Motor neuron (in vitro differentiated cells): ENCODE results near the gene NEMP2. TPM values are rescaled to one million over a fixed set of nuclear protein-coding genes. Genes with fewer than 3 reads are reported as not detected.
A peak's percentile ranks its signal among the peaks of the same experiment; 100 is the strongest.
"Not testable (repeated sequence)": the region's sequence is repeated elsewhere in the genome, so short reads cannot be mapped to it uniquely, and the experiment has no call there.

Source experiments
- ATAC-seq, 8 experiments: fragments of 200-7000 bp; cut with Tn5 transposase; replicated peaks in 6 of 8; 2 replicates each; pipeline ENCODE4 v1.8.0; 2021; ENCODE audit warnings: mild to moderate bottlenecking in 8 of 8, moderate library complexity in 8 of 8
- H3K27ac ChIP-seq, 2 donors: fragments of 250-450 bp; sonication (Bioruptor Pico); 2 replicates each; pipeline ENCODE4 v1.9.0; 2021; ENCODE audit warnings: antibody characterized with exemption in 2 of 2, mild to moderate bottlenecking in 2 of 2, moderate library complexity in 1 of 2
- H3K4me1 ChIP-seq, 2 donors: fragments of 250-450 bp; sonication (Bioruptor Pico); replicated peaks in 1 of 2; 2 replicates each; pipeline ENCODE4 v1.6.1; 2021; ENCODE audit warnings: antibody characterized with exemption in 2 of 2, mild to moderate bottlenecking in 2 of 2, moderate library complexity in 1 of 2
- H3K4me3 ChIP-seq, 5 donors: fragments of 250-450 bp; sonication (Bioruptor Pico); 2 replicates each; pipeline ENCODE4 v1.9.0; 2021; ENCODE audit warnings: antibody characterized with exemption in 5 of 5, mild to moderate bottlenecking in 5 of 5, moderate library complexity in 4 of 5
- WGBS, 10 experiments: fragments of 450-650 bp; shearing (Covaris generic); methylation state at CpG; one replicate each; pipeline ENCODE4 v1.0.0; 2022; 5-methylcytosine and 5-hydroxymethylcytosine counted together
- in situ Hi-C, 9 experiments: fragments of 400-800 bp; cut with MboI; loops; one replicate each; pipeline ENCODE4 v1.15.0; 2021; ENCODE audit warnings: low sequenced_read_pairs in 9 of 9, low pct_unique_long_range_greater_than_20kb in 2 of 9; ENCODE audit not compliant: unreplicated experiment in 9 of 9
- total RNA-seq, 8 experiments: library from RNA; unstranded; fragments of 300-600 nt; gene quantifications; 2 replicates each; pipeline versions ENCODE4 v1.2.3 to v1.2.4, GENCODE V29; 2022

NEMP2 gene
- total RNA-seq, 8 experiments from 2014 or later: 1.3 to 7.8 (median 2.1) TPM

GRCh38 chr2:190494600-190495227 lies 39.8 kb downstream of the NEMP2 start:
- ATAC-seq, in situ Hi-C loops, H3K4me3 ChIP-seq, H3K27ac ChIP-seq: not testable (repeated sequence)
- H3K4me1 ChIP-seq: peaks cover 3 to 11% of the 10 kb centered on the region in 2 donors
- 49 to 100% (median 94%) methylated on average over 1 to 3 of the region's 3 CpGs; no CpG with 5 or more reads in 1 of the 10 experiments for WGBS, 10 experiments

- 0 to 100% (median 64%) methylated on average over 1 to 2 of the region's 2 CpGs for WGBS, 10 experiments
- ATAC-seq: no peak
- no peak overlapping the region for H3K27ac ChIP-seq
- H3K4me3 ChIP-seq: no peak overlapping the region
- in situ Hi-C loops: no loop called here
- H3K4me1 ChIP-seq: peaks cover 3 to 11% of the 10 kb centered on the region in 2 donors
Observed at GRCh38 chr2:190493095-190493494, 41.4 kb downstream of the NEMP2 start.

GRCh38 chr2:190490502-190490901 lies 44.0 kb downstream of the NEMP2 start:
- 86 to 100% (median 100%) methylated on average over 1 to 2 of the region's 3 CpGs; no CpG with 5 or more reads in 2 of the 10 experiments for WGBS, 10 experiments
- H3K4me3 ChIP-seq: no peak overlapping the region
- ATAC-seq: no peak
- H3K4me1 ChIP-seq: no peaks in the 10 kb centered on the region
- in situ Hi-C loops: no loop called here
- no peak overlapping the region for H3K27ac ChIP-seq

- Histone ChIP-seq H3K4me1 (no peaks in the 10 kb centered on the region), H3K4me3 (no peak overlapping the region), H3K27ac (no peak overlapping the region)
- peak in 1 of 8 experiments; percentile 31 for ATAC-seq
- WGBS, 10 experiments: 71 to 100% (median 79%) methylated on average over 1 to 4 of the region's 4 CpGs; no CpG with 5 or more reads in 3 of the 10 experiments
- in situ Hi-C loops: no loop called here
Observed at GRCh38 chr2:190489475-190489874, 45.0 kb downstream of the NEMP2 start.

- Histone ChIP-seq H3K27ac (no peak overlapping the region), H3K4me1 (no peaks in the 10 kb centered on the region), H3K4me3 (no peak overlapping the region)
- WGBS, 10 experiments: 87 to 100% (median 92%) methylated on average over 1 to 6 of the region's 6 CpGs
- no peak for ATAC-seq
- in situ Hi-C loops: no loop called here
Observed at GRCh38 chr2:190488516-190489233, 45.8 kb downstream of the NEMP2 start.

GRCh38 chr2:190486037-190486623 lies 48.4 kb downstream of the NEMP2 start:
- Histone ChIP-seq H3K27ac (no peak overlapping the region), H3K4me1 (peaks cover 0 to 8% of the 10 kb centered on the region in 2 donors), H3K4me3 (no peak overlapping the region)
- ATAC-seq: peak in 1 of 8 experiments; percentile 69
- 0 to 100% (median 85%) methylated on average over 1 to 3 of the region's 3 CpGs for WGBS, 10 experiments
- in situ Hi-C loops: no loop called here

GRCh38 chr2:190482451-190482850 lies 52.1 kb downstream of the NEMP2 start:
- Histone ChIP-seq H3K27ac (no peak overlapping the region), H3K4me1 (peaks cover 0 to 8% of the 10 kb centered on the region in 2 donors), H3K4me3 (no peak overlapping the region)
- in situ Hi-C loops: no loop called here
- ATAC-seq: peak in 3 of 8 experiments; percentile 38 to 82 (median 63)

- WGBS, 10 experiments: 56 to 100% (median 76%) methylated on average over 1 to 2 of the region's 2 CpGs; no CpG with 5 or more reads in 2 of the 10 experiments
- Histone ChIP-seq H3K27ac (no peak overlapping the region), H3K4me1 (peaks cover 0 to 8% of the 10 kb centered on the region in 2 donors), H3K4me3 (no peak overlapping the region)
- in situ Hi-C loops: no loop called here
- no peak for ATAC-seq
Observed at GRCh38 chr2:190481339-190481738, 53.2 kb downstream of the NEMP2 start.

GRCh38 chr2:190478572-190479195 lies 55.8 kb downstream of the NEMP2 start:
- no peak overlapping the region for H3K27ac ChIP-seq
- in situ Hi-C loops: no loop called here
- H3K4me1 ChIP-seq: peaks cover 0 to 8% of the 10 kb centered on the region in 2 donors
- no peak for ATAC-seq
- 64 to 93% (median 80%) methylated on average over 1 to 3 of the region's 3 CpGs; no CpG with 5 or more reads in 3 of the 10 experiments for whole genome bisulfite sequencing, 10 experiments
- H3K4me3 ChIP-seq: no peak overlapping the region

GRCh38 chr2:190477661-190478454 lies 56.7 kb downstream of the NEMP2 start:
- peak in 4 of 8 experiments; percentile 48 to 82 (median 65) for ATAC-seq

GRCh38 chr2:190470256-190470826 lies 64.2 kb downstream of the NEMP2 start:
- no peak overlapping the region for H3K27ac ChIP-seq
- ATAC-seq: no peak
- peaks cover 2 to 18% of the 10 kb centered on the region in 2 donors for H3K4me1 ChIP-seq
- no peak overlapping the region for H3K4me3 ChIP-seq
- in situ Hi-C loops: no loop called here
- 78 to 100% (median 97%) methylated on average over 1 to 5 of the region's 5 CpGs for WGBS, 10 experiments

More at GRCh38 chr2:190477661-190478454, 56.7 kb downstream of the NEMP2 start:
- in situ Hi-C loops: no loop called here
- Histone ChIP-seq H3K4me1 (peaks cover 0 to 8% of the 10 kb centered on the region in 2 donors), H3K4me3 (no peak overlapping the region), H3K27ac (no peak overlapping the region)
- WGBS, 10 experiments: 58 to 80% (median 77%) methylated on average over 1 to 4 of the region's 4 CpGs; no CpG with 5 or more reads in 6 of the 10 experiments

GRCh38 chr2:190469771-190470170 lies 64.8 kb downstream of the NEMP2 start:
- 85 to 100% (median 96%) methylated on average over 2 of the region's 2 CpGs; no CpG with 5 or more reads in 1 of the 10 experiments for WGBS, 10 experiments
- in situ Hi-C loops: no loop called here
- Histone ChIP-seq H3K4me1 (peaks cover 2 to 18% of the 10 kb centered on the region in 2 donors), H3K4me3 (no peak overlapping the region), H3K27ac (no peak overlapping the region)
- ATAC-seq: peak in 6 of 8 experiments; percentile 22 to 91 (median 68)
